Spleen (tissue), 11 donors: ENCODE data around the gene REC8. TPM values are rescaled to one million over a fixed set of nuclear protein-coding genes. Genes with fewer than 3 reads are reported as not detected.
A peak's percentile ranks its signal among the peaks of the same experiment; 100 is the strongest.

Source experiments
- DNase-seq: peaks from one replicate; pipeline ENCODE4 v3.0.0-alpha.2; 2020
- H3K27ac ChIP-seq, 8 donors: fragments of 200-600 bp; sonication (generic) in 7 of 8; 1 replicate in 4 of 8; 2 replicates in 4 of 8; pipeline versions ENCODE4 v1.5.0 to v1.8.0; 2016 to 2021; ENCODE audit warnings: inconsistent platforms in 4 of 8, mild to moderate bottlenecking in 4 of 8, moderate library complexity in 1 of 8
- H3K27me3 ChIP-seq, 7 donors: fragments of 200-600 bp; sonication (generic) in 6 of 7; replicated peaks in 1 of 7; 1 replicate in 4 of 7; 2 replicates in 3 of 7; pipeline versions ENCODE4 v1.5.0 to v1.8.0; 2016 to 2021; ENCODE audit warnings: inconsistent platforms in 3 of 7, mild to moderate bottlenecking in 1 of 7
- H3K36me3 ChIP-seq, 6 donors: fragments of 200-600 bp; sonication (generic) in 5 of 6; 1 replicate in 4 of 6; 2 replicates in 2 of 6; pipeline versions ENCODE4 v1.5.0 to v1.8.0; 2016 to 2021; ENCODE audit warnings: inconsistent platforms in 2 of 6
- H3K4me1 ChIP-seq, 6 donors: fragments of 200-600 bp; sonication (generic) in 5 of 6; 1 replicate in 3 of 6; 2 replicates in 3 of 6; pipeline versions ENCODE4 v1.5.0 to v1.8.0; 2016 to 2021; ENCODE audit warnings: inconsistent platforms in 3 of 6
- H3K4me3 ChIP-seq, 8 donors: fragments of 200-600 bp; sonication (generic) in 7 of 8; 1 replicate in 4 of 8; 2 replicates in 4 of 8; pipeline versions ENCODE4 v1.5.0 to v1.8.0; 2016 to 2021; ENCODE audit warnings: inconsistent platforms in 4 of 8, mild to moderate bottlenecking in 4 of 8, moderate library complexity in 2 of 8
- H3K9me3 ChIP-seq, 8 donors: fragments of 200-600 bp; sonication (generic) in 7 of 8; 1 replicate in 4 of 8; 2 replicates in 4 of 8; pipeline versions ENCODE4 v1.5.0 to v1.8.0; 2016 to 2021; ENCODE audit warnings: inconsistent platforms in 4 of 8
- CTCF ChIP-seq, 11 experiments: fragments of 200-600 bp in 7 of 11; fragments of 450-650 bp in 4 of 11; sonication (generic) in 4 of 11; IDR thresholded peaks in 8 of 11; conservative IDR thresholded peaks in 3 of 11; 1 replicate in 7 of 11; 2 replicates in 4 of 11; pipeline versions ENCODE4 v1.4.0 to v1.8.0; 2016 to 2021; ENCODE audit warnings: antibody characterized with exemption in 11 of 11, inconsistent platforms in 4 of 11, mild to moderate bottlenecking in 1 of 11
- POLR2A ChIP-seq, 3 donors: fragments of 450-650 bp; IDR thresholded peaks; one replicate each; pipeline ENCODE4 v1.5.1; 2017; ENCODE audit warnings: antibody characterized with exemption in 3 of 3, mild to moderate bottlenecking in 1 of 3
- POLR2AphosphoS5 ChIP-seq, 3 donors: sonication (generic); formaldehyde crosslinking; IDR thresholded peaks; one replicate each; pipeline ENCODE4 v1.5.1; 2017; ENCODE audit warnings: antibody characterized with exemption in 3 of 3
- WGBS, 5 donors: extraction: QIAGEN DNeasy Blood & Tissue Kit in 3 of 5; methylation state at CpG; one replicate each; pipeline versions ENCODE4 v1.1.5 to v1.1.7; 2013 to 2018; 5-methylcytosine and 5-hydroxymethylcytosine counted together
- intact Hi-C: fragments of 100-400 bp; cut with DNase I; formaldehyde crosslinking; loops from one replicate; pipeline ENCODE4 v1.15.0; 2023; ENCODE audit warnings: low total_unique reads
- polyA plus RNA-seq, 3 donors: library from polyadenylated mRNA; stranded (reverse); fragments of 200-250 nt; gene quantifications; one replicate each; pipeline ENCODE4 v1.2.1, GENCODE V29; 2013
- total RNA-seq, 7 donors: library from RNA; depleted of rRNA in 3 of 7; stranded (reverse); fragments of >200 nt in 3 of 7; fragmentation: NEBNext Ultra II Directional in 4 of 7; extraction: Animal tissue kit (Norgen Biotek cat#: 25700) in 4 of 7; gene quantifications; one replicate each; pipeline versions ENCODE4 v1.1.0 to v1.2.1, GENCODE V29; 2016 to 2021
- donor health status: healthy with polysubstance abuse.
- donor health status: DM: no; HTN: no; CAD: no; lungs with moderate emphysema.
- donor health status: DM: no; HTN: no; CAD: no.
- donor health status: Bipolar disorder and iron deficiency.
- donor health status: healthy.
- donor health status: DM: no; HTN: no; CAD: no.
- donor health status: DM: yes; HTN: yes; CAD: no.

Gene REC8
- total and polyA plus RNA-seq, 10 donors: 23.5 to 51.6 (median 40.2) TPM

- DNase-seq: no peak
- no peak for TF ChIP-seq POLR2AphosphoS5 (IDR thresholded peaks at IDR 0.05)
- TF ChIP-seq CTCF (IDR thresholded peaks at IDR 0.05 in 8 of 11, conservative IDR thresholded peaks at IDR 0.05 in 3 of 11): no peak
- TF ChIP-seq POLR2A (IDR thresholded peaks at IDR 0.05): no peak
- intact Hi-C loops: no loop called here
- H3K36me3 ChIP-seq: peaks cover 0 to 5% (median 0%) of the 10 kb centered on the region in 6 donors
- H3K27me3 ChIP-seq: no peaks in the 10 kb centered on the region
- H3K4me1 ChIP-seq: peaks cover 8 to 65% (median 37%) of the 10 kb centered on the region in 6 donors
- peak within 1 kb of the TSS in 2 of 8 donors; percentile 0 to 34 for H3K4me3 ChIP-seq
- H3K9me3 ChIP-seq: no peaks in the 10 kb centered on the region
- WGBS, 5 donors: 75 to 87% (median 78%) methylated on average over 5 of the region's 5 CpGs
- peak within 1 kb of the TSS; percentile 60 to 92 (median 80) for H3K27ac ChIP-seq
Measured at GRCh38 chr14:24130380-24130716, 41.5 kb upstream of the REC8 start, which contains the start of gene FITM1. FITM1 (plus strand) TSS chr14:24130659; CDS start chr14:24131564, 905 bp downstream.

- Histone ChIP-seq H3K4me1 (peaks cover 11 to 71% (median 40%) of the 10 kb centered on the region in 6 donors), H3K4me3 (peak overlapping the region in 2 of 8 donors; percentile 0 to 34), H3K36me3 (peaks cover 0 to 5% (median 0%) of the 10 kb centered on the region in 6 donors), H3K9me3 (no peaks in the 10 kb centered on the region), H3K27me3 (no peaks in the 10 kb centered on the region), H3K27ac (peak overlapping the region; percentile 60 to 92 (median 80))
- TF ChIP-seq POLR2AphosphoS5 (IDR thresholded peaks at IDR 0.05) (peak; percentile 15 to 72 (median 67)), POLR2A (IDR thresholded peaks at IDR 0.05) (no peak)
- peak; percentile 82 for DNase-seq
- intact Hi-C loops: no loop called here
- 57 to 64% (median 59%) methylated on average over 5 to 7 of the region's 7 CpGs for WGBS, 5 donors
Measured at GRCh38 chr14:24130717-24131548, 40.9 kb upstream of the REC8 start.

- 56 to 88% (median 78%) methylated on average over 8 to 15 of the region's 15 CpGs for WGBS, 5 donors
Measured at GRCh38 chr14:24131549-24131966, 40.3 kb upstream of the REC8 start.

GRCh38 chr14:24132061-24132685 lies 39.7 kb upstream of the REC8 start:
- no peaks in the 10 kb centered on the region for H3K27me3 ChIP-seq
- peak; percentile 83 for DNase-seq
- 33 to 54% (median 45%) methylated on average over 22 to 24 of the region's 24 CpGs for WGBS, 5 donors
- no peaks in the 10 kb centered on the region for H3K9me3 ChIP-seq
- H3K4me1 ChIP-seq: peaks cover 17 to 77% (median 48%) of the 10 kb centered on the region in 6 donors
- intact Hi-C loops: no loop called here
- TF ChIP-seq POLR2A (IDR thresholded peaks at IDR 0.05) (no peak), POLR2AphosphoS5 (IDR thresholded peaks at IDR 0.05) (peak; percentile 64 to 77 (median 74))
- H3K4me3 ChIP-seq: peak overlapping the region in 1 of 8 donors; percentile 34
- peaks cover 0 to 7% (median under 1%) of the 10 kb centered on the region in 6 donors for H3K36me3 ChIP-seq
- peak overlapping the region in 7 of 8 donors; percentile 72 to 92 (median 81) for H3K27ac ChIP-seq

More at GRCh38 chr14:24131549-24131966, 40.3 kb upstream of the REC8 start:
- peak overlapping the region in 2 of 8 donors; percentile 0 to 34 for H3K4me3 ChIP-seq
- TF ChIP-seq POLR2A (IDR thresholded peaks at IDR 0.05): no peak
- TF ChIP-seq CTCF (IDR thresholded peaks at IDR 0.05 in 8 of 11, conservative IDR thresholded peaks at IDR 0.05 in 3 of 11): no peak
- no peak for TF ChIP-seq POLR2AphosphoS5 (IDR thresholded peaks at IDR 0.05)
- no peaks in the 10 kb centered on the region for H3K9me3 ChIP-seq
- no peaks in the 10 kb centered on the region for H3K27me3 ChIP-seq
- H3K27ac ChIP-seq: peak overlapping the region; percentile 60 to 92 (median 80)
- peaks cover 0 to 5% (median 0%) of the 10 kb centered on the region in 6 donors for H3K36me3 ChIP-seq
- intact Hi-C loops: no loop called here
- DNase-seq: no peak
- H3K4me1 ChIP-seq: peaks cover 11 to 74% (median 42%) of the 10 kb centered on the region in 6 donors
